ENCODE results near the gene SNCB. TPM values are rescaled to one million over a fixed set of nuclear protein-coding genes. Genes with fewer than 3 reads are reported as not detected.

The SNCB gene
- total RNA-seq, 2 donors from 2014 or later, result not detected

DNA sequence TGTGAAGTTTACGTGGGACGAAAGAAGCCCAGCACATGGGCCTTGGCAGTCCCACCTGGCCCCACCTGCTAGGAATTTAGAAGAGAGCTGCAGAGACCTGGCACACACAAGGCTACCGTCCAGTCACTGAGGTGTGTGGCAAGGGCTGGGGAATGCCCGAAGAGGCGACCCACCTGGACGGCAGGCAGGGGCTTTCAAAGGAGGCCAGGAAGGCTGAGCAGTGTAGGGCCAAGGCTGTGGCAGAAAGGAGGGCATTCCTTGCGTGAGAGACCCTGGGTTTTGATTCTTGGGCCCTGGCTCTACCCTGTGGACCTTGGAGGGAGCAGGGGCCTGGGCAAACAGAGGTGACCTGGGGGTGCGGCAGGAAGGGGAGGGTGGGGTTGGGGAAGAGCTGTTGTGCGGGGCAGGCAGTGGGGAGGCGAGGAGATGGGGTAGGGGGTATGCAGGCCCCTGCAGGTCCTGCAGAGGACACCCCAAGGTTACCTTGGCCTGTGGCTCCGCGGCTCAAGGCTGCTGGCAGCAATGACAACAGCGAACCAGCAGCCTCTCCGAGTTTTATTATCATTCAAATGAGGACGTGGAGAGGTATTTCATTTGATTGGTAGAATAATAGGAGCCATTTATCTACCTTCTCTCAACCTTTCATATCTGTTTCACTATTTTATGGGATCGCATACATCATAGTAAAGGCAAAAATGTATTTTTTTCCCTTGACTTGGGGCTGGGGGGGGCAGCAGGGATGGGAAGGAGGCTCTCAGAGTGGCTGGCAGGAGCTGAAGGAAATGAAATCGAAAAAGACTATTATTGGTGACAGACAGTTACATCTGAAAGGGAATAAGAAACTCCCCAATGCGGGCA, 41.8 kb upstream of the SNCB start:
- no peaks in the 10 kb centered on the region for H3K9me3 ChIP-seq
- no peak overlapping the region for H3K27ac ChIP-seq
- intact Hi-C loops (cut with DNase I), result no loop called here
- TF ChIP-seq, protein P1, sequence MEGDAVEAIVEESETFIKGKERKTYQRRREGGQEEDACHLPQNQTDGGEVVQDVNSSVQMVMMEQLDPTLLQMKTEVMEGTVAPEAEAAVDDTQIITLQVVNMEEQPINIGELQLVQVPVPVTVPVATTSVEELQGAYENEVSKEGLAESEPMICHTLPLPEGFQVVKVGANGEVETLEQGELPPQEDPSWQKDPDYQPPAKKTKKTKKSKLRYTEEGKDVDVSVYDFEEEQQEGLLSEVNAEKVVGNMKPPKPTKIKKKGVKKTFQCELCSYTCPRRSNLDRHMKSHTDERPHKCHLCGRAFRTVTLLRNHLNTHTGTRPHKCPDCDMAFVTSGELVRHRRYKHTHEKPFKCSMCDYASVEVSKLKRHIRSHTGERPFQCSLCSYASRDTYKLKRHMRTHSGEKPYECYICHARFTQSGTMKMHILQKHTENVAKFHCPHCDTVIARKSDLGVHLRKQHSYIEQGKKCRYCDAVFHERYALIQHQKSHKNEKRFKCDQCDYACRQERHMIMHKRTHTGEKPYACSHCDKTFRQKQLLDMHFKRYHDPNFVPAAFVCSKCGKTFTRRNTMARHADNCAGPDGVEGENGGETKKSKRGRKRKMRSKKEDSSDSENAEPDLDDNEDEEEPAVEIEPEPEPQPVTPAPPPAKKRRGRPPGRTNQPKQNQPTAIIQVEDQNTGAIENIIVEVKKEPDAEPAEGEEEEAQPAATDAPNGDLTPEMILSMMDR (IDR thresholded peaks at IDR 0.05), result no peak
- no peak for TF ChIP-seq POLR2A (IDR thresholded peaks at IDR 0.05)
- DNase-seq (no peak), ATAC-seq (no peak)
- no peaks in the 10 kb centered on the region for H3K36me3 ChIP-seq (replicated peaks in 1 of 2; ENCODE audit: insufficient read depth in 1 of 2, low read depth in 2 of 2)
- H3K4me3 ChIP-seq, result no peak overlapping the region
- H3K4me1 ChIP-seq, result no peaks in the 10 kb centered on the region
- WGBS, 2 donors, result 52 to 54% methylated on average over 16 to 18 of the region's 18 CpGs
- no peaks in the 10 kb centered on the region for H3K27me3 ChIP-seq

DNA sequence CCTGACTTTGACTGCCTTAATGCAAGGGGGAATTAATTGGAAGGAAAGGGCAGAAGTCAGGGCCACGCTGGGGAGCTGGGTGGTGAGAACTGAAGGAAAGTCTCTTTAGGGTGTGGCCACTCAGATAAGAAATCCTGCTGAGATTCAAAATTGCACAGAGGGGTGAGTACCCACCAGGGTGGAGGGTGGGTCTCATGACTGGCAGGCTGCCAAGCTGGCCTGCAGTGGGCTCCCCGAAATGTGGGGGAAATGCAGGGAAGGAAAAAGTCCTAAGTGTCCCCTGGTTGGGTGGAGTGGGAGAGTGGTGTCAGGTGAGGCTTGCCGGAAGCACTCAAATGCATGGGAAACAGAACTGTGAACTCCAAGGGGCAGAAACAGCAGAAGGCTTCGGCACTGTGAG, 41.1 kb upstream of the SNCB start:
- no peaks in the 10 kb centered on the region for H3K27me3 ChIP-seq
- H3K4me1 ChIP-seq, result no peaks in the 10 kb centered on the region
- WGBS, 2 donors, result 63 to 81% methylated on average over 4 of the region's 4 CpGs
- TF ChIP-seq POLR2A (IDR thresholded peaks at IDR 0.05), result no peak
- TF ChIP-seq, protein P1 (IDR thresholded peaks at IDR 0.05), result no peak
- no peak overlapping the region for H3K27ac ChIP-seq
- no peaks in the 10 kb centered on the region for H3K9me3 ChIP-seq
- intact Hi-C loops (cut with DNase I), result no loop called here
- DNase-seq (no peak), ATAC-seq (no peak)
- no peaks in the 10 kb centered on the region for H3K36me3 ChIP-seq (replicated peaks in 1 of 2; ENCODE audit: insufficient read depth in 1 of 2, low read depth in 2 of 2)
- no peak overlapping the region for H3K4me3 ChIP-seq

DNA sequence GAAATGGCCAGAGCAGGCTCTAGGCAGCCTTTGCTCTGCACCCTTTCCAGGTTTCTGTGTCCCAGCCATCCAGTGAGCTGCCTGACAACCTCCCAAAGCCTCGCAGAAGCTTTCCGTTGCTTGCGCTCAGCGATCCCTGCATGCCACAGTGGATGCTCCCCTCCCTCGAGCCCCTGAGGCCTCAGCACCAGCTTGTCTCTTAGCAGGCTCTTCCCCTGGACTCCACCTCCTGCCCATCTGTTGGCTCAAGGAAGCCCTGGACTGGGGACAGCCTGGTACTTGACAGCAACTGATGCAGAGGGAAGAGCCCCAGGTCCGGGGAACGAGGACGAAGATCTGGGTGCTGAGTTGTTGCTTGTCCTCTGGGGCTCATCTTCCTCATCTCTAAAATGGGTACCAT, 40.1 kb upstream of the SNCB start:
- no peak for TF ChIP-seq POLR2A (IDR thresholded peaks at IDR 0.05)
- TF ChIP-seq, protein P1 (IDR thresholded peaks at IDR 0.05), result no peak
- Histone ChIP-seq H3K27me3 (no peaks in the 10 kb centered on the region), H3K27ac (no peak overlapping the region), H3K9me3 (no peaks in the 10 kb centered on the region), H3K4me1 (no peaks in the 10 kb centered on the region), H3K4me3 (no peak overlapping the region), H3K36me3 (replicated peaks in 1 of 2; ENCODE audit: insufficient read depth in 1 of 2, low read depth in 2 of 2) (no peaks in the 10 kb centered on the region)
- 71 to 81% methylated on average over 4 to 7 of the region's 8 CpGs for WGBS, 2 donors
- DNase-seq (no peak), ATAC-seq (no peak)
- intact Hi-C loops (cut with DNase I), result no loop called here

DNA sequence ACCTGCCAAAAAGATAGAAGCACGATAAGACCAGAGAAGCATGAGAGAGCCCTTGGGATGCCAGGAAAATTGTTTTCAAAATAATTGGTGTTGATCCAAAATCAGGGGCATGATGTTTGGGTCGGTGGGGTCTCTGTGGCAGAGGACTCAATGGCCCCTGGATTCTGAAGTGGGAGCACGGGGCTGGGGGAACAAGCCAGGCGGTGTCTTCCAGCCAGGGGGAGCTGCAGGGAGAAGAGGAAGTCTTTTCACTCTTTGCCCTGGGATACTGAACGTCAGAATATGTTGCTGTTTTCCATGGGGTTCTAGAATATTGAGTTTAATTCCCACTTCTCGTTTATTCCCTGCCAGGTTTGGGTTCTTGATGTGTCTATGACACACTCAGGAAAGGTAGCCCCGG, 37.3 kb upstream of the SNCB start:
- no peak for ATAC-seq
- H3K36me3 ChIP-seq (replicated peaks in 1 of 2; ENCODE audit: insufficient read depth in 1 of 2, low read depth in 2 of 2), result no peaks in the 10 kb centered on the region
- TF ChIP-seq POLR2A (IDR thresholded peaks at IDR 0.05), result no peak
- TF ChIP-seq, protein P1 (IDR thresholded peaks at IDR 0.05), result no peak
- DNase-seq, result no peak
- no peaks in the 10 kb centered on the region for H3K9me3 ChIP-seq
- intact Hi-C loops (cut with DNase I), result no loop called here
- H3K4me1 ChIP-seq, result no peaks in the 10 kb centered on the region
- 45 to 46% methylated on average over 7 of the region's 7 CpGs for WGBS, 2 donors
- H3K27me3 ChIP-seq, result peaks cover 0 to 3% of the 10 kb centered on the region in 2 donors
- H3K27ac ChIP-seq, result no peak overlapping the region
- H3K4me3 ChIP-seq, result no peak overlapping the region

DNA sequence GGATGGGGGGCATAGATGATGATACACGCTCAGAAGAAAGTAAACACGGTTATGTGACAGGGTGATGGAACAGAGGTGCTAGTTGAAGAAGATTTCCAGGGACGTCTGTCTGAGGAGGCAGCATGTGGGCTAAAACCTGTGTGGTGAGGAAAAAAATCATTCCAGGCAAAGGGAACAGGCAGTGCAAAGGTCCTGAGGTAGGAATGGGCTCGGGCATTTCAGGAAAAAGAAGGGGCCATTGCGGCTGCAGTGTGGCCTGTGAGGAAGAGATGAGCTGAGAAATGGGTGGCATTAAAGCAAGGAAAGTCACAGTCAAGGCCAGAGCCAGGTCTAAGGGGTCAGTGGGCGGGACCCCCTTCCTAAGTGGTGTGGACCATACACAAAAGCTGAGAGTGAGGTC, 35.2 kb upstream of the SNCB start:
- Histone ChIP-seq H3K36me3 (replicated peaks in 1 of 2; ENCODE audit: insufficient read depth in 1 of 2, low read depth in 2 of 2) (no peaks in the 10 kb centered on the region), H3K9me3 (no peaks in the 10 kb centered on the region), H3K4me1 (peaks cover 5% of the 10 kb centered on the region), H3K27me3 (peaks cover 0 to 3% of the 10 kb centered on the region in 2 donors), H3K27ac (no peak overlapping the region), H3K4me3 (no peak overlapping the region)
- DNase-seq (no peak), ATAC-seq (no peak)
- TF ChIP-seq POLR2A (IDR thresholded peaks at IDR 0.05), result no peak
- TF ChIP-seq, protein P1 (IDR thresholded peaks at IDR 0.05), result no peak
- intact Hi-C loops (cut with DNase I), result no loop called here
- WGBS, 2 donors, result 71 to 75% methylated on average over 6 of the region's 6 CpGs
